GM18502 (cell line): ENCODE measurements around the gene TWNK.
A peak's percentile ranks its signal among the peaks of the same experiment; 100 is the strongest.

ENCODE experiments used
- ATAC-seq: cut with Tn5 transposase; IDR thresholded peaks from one replicate; pipeline ENCODE4 v1.9.1; 2021; ENCODE audit warnings: mild to moderate bottlenecking; ENCODE audit not compliant: unreplicated experiment, poor library complexity

TWNK gene

GRCh38 chr10:101007915-101008822 is 20.8 kb downstream of the TWNK start:
- ATAC-seq: no peak

- ATAC-seq: no peak
Measured at GRCh38 chr10:101008823-101009423, 21.6 kb downstream of the TWNK start.

GRCh38 chr10:101010329-101010728 is 23.0 kb downstream of the TWNK start:
- ATAC-seq: no peak

GRCh38 chr10:101011517-101012423 is 24.4 kb downstream of the TWNK start:
- no peak for ATAC-seq

GRCh38 chr10:101012525-101013364 is 25.4 kb downstream of the TWNK start:
- ATAC-seq: peak; percentile 87

GRCh38 chr10:101013365-101013825 is 26.1 kb downstream of the TWNK start:
- no peak for ATAC-seq

- ATAC-seq: no peak
Measured at GRCh38 chr10:101014230-101014884, 27.0 kb downstream of the TWNK start.

GRCh38 chr10:101014966-101015581 is 27.7 kb downstream of the TWNK start:
- ATAC-seq: no peak

GRCh38 chr10:101015582-101015973 is 28.2 kb downstream of the TWNK start:
- ATAC-seq: no peak

GRCh38 chr10:101016814-101017213 is 29.5 kb downstream of the TWNK start:
- ATAC-seq: no peak

- no peak for ATAC-seq
Measured at GRCh38 chr10:101018118-101018599, 30.8 kb downstream of the TWNK start.

GRCh38 chr10:101018600-101019439 is 31.5 kb downstream of the TWNK start:
- no peak for ATAC-seq

- ATAC-seq: no peak
Measured at GRCh38 chr10:101019440-101019703, 32.0 kb downstream of the TWNK start.

GRCh38 chr10:101020427-101021075 is 33.2 kb downstream of the TWNK start:
- no peak for ATAC-seq

GRCh38 chr10:101021239-101021638 is 33.9 kb downstream of the TWNK start:
- no peak for ATAC-seq

GRCh38 chr10:101021692-101022251 is 34.4 kb downstream of the TWNK start:
- ATAC-seq: no peak

GRCh38 chr10:101022967-101023705 is 35.8 kb downstream of the TWNK start:
- no peak for ATAC-seq
